CD4-positive, alpha-beta T cell (primary cell): ENCODE data around the gene COL4A2. TPM values are rescaled to one million over a fixed set of nuclear protein-coding genes. Genes with fewer than 3 reads are reported as not detected.

Experiments
- ATAC-seq: fragments of 200-7000 bp; cut with Tn5 transposase; one replicate; pipeline ENCODE4 v1.10.0; 2022; ENCODE audit warnings: mild to moderate bottlenecking; ENCODE audit not compliant: poor library complexity
- CTCF ChIA-PET: fragments of 350-600 bp; sonication (Branson Sonifier 250); formaldehyde crosslinking; loops from one replicate; lab custom pipeline; 2021; ENCODE audit warnings: antibody characterized with exemption, inconsistent platforms; lab: Charles Lee
- POLR2A ChIA-PET: fragments of 350-600 bp; sonication (Branson Sonifier 250); formaldehyde crosslinking; loops from one replicate; lab custom pipeline; 2021; ENCODE audit warnings: antibody characterized with exemption, inconsistent platforms; lab: Charles Lee
- DNase-seq, 14 experiments: peaks; one replicate each; pipeline ENCODE4 v3.0.0-alpha.2; 2013 to 2020; ENCODE audit warnings: mixed read lengths in 2 of 14
- H3K27ac ChIP-seq, 2 donors: one replicate each; pipeline versions ENCODE4 v1.5.1 to v1.7.0; 2013; ENCODE audit warnings: low read length in 2 of 2, low read depth in 1 of 2, mild to moderate bottlenecking in 1 of 2
- H3K27me3 ChIP-seq, 2 experiments: 1 replicate in 1 of 2; 2 replicates in 1 of 2; pipeline versions ENCODE4 v1.6.1 to v1.7.0; 2013; ENCODE audit warnings: low read length in 2 of 2, control low read depth in 1 of 2, mild to moderate bottlenecking in 1 of 2, moderate library complexity in 1 of 2; ENCODE audit not compliant: insufficient read depth in 2 of 2, control insufficient read depth in 1 of 2
- H3K36me3 ChIP-seq: one replicate; pipeline ENCODE4 v1.6.1; 2013; ENCODE audit warnings: low read length, control low read depth; ENCODE audit not compliant: insufficient read depth
- H3K4me1 ChIP-seq: one replicate; pipeline ENCODE4 v1.6.1; 2013; ENCODE audit warnings: low read length, control low read depth; ENCODE audit not compliant: insufficient read depth
- H3K4me3 ChIP-seq: one replicate; pipeline ENCODE4 v1.5.1; 2013; ENCODE audit warnings: mild to moderate bottlenecking, low read length, moderate library complexity
- H3K9me3 ChIP-seq, 2 experiments: 1 replicate in 1 of 2; 2 replicates in 1 of 2; pipeline versions ENCODE4 v1.6.1 to v1.7.0; 2013; ENCODE audit warnings: low read length in 2 of 2, mild to moderate bottlenecking in 2 of 2, control low read depth in 1 of 2, moderate library complexity in 1 of 2; ENCODE audit not compliant: control insufficient read depth in 1 of 2, insufficient read depth in 1 of 2
- H3K27ac Mint-ChIP-seq: one replicate; pipeline ENCODE4 v1.8.0; 2020; ENCODE audit warnings: mixed read lengths
- H3K27me3 Mint-ChIP-seq: one replicate; pipeline ENCODE4 v1.8.0; 2021; ENCODE audit warnings: mixed read lengths
- H3K36me3 Mint-ChIP-seq: one replicate; pipeline ENCODE4 v1.8.0; 2021; ENCODE audit warnings: low read depth, mixed read lengths
- H3K4me1 Mint-ChIP-seq: one replicate; pipeline ENCODE4 v1.8.0; 2021; ENCODE audit warnings: low read depth, mixed read lengths
- H3K4me3 Mint-ChIP-seq: one replicate; pipeline ENCODE4 v1.8.0; 2020; ENCODE audit warnings: mild to moderate bottlenecking, mixed read lengths
- H3K9me3 Mint-ChIP-seq: one replicate; pipeline ENCODE4 v1.8.0; 2020; ENCODE audit warnings: mixed read lengths
- CTCF ChIP-seq: fragments of 200-600 bp; IDR thresholded peaks from one replicate; pipeline ENCODE4 v1.8.0; 2022; ENCODE audit warnings: antibody characterized with exemption, mild to moderate bottlenecking
- intact Hi-C, 2 experiments: fragments of 100-400 bp; cut with DNase I in 1 of 2; cut with micrococcal nuclease in 1 of 2; formaldehyde crosslinking; loops; one replicate each; pipeline versions ENCODE4 v1.15.1 to v1.9.0; 2023 to 2025; cut with DNase I, micrococcal nuclease
- total RNA-seq, 174 experiments: library from RNA in 2 of 174; stranded (reverse) in 2 of 174; gene quantifications; one replicate each; pipeline ENCODE4 v1.2.3 and lab custom pipeline; 2021 to 2026

COL4A2 gene
- total RNA-seq, 2 experiments from 2014 or later: not detected

GRCh38 chr13:110538632-110539031, 231.5 kb downstream of the COL4A2 start:
- Histone ChIP-seq H3K27me3 (no peaks in the 10 kb centered on the region), H3K27ac (no peak overlapping the region), H3K36me3 (no peaks in the 10 kb centered on the region), H3K4me1 (peaks cover 5% of the 10 kb centered on the region), H3K4me3 (no peak overlapping the region), H3K9me3 (no peaks in the 10 kb centered on the region)
- ChIA-PET POLR2A (no interaction called here), CTCF (no interaction called here)
- ATAC-seq (no peak), DNase-seq (no peak)
- H3K27ac Mint-ChIP-seq: no peak overlapping the region
- H3K4me3 Mint-ChIP-seq: no peak overlapping the region
- H3K36me3 Mint-ChIP-seq: no peaks in the 10 kb centered on the region
- no peak for TF ChIP-seq CTCF
- H3K27me3 Mint-ChIP-seq: no peaks in the 10 kb centered on the region
- no peaks in the 10 kb centered on the region for H3K9me3 Mint-ChIP-seq
- intact Hi-C loops: no loop called here
- peaks cover 21% of the 10 kb centered on the region for H3K4me1 Mint-ChIP-seq

DNA sequence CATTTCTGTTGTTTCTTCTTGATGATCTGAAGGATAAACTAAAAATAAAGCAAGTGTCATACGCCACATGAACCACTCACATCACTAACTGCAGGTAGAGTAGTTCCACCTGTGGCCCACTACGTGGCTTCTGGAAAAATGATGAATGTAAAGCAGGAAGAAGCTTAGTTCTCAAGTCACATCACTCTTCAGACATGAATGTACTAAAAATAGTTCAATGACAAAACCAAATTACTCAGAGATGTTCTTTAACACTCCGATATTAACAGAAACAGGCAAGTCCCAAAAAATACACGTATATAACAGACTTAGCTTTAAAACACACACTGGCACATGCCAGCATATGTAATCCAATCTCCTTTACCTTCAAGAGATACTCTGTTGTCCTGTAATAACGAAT, 232.8 kb downstream of the COL4A2 start:
- ATAC-seq (no peak), DNase-seq (no peak)
- POLR2A ChIA-PET: no interaction called here
- peaks cover 5% of the 10 kb centered on the region for H3K4me1 ChIP-seq
- H3K4me3 ChIP-seq: no peak overlapping the region
- H3K36me3 ChIP-seq: no peaks in the 10 kb centered on the region
- no peaks in the 10 kb centered on the region for H3K27me3 Mint-ChIP-seq
- H3K36me3 Mint-ChIP-seq: no peaks in the 10 kb centered on the region
- intact Hi-C loops: no loop called here
- H3K27ac ChIP-seq: no peak overlapping the region
- no peaks in the 10 kb centered on the region for H3K9me3 ChIP-seq
- H3K4me1 Mint-ChIP-seq: peaks cover 21% of the 10 kb centered on the region
- no peaks in the 10 kb centered on the region for H3K9me3 Mint-ChIP-seq
- TF ChIP-seq CTCF: no peak
- CTCF ChIA-PET: no interaction called here
- H3K27ac Mint-ChIP-seq: no peak overlapping the region
- H3K27me3 ChIP-seq: no peaks in the 10 kb centered on the region
- no peak overlapping the region for H3K4me3 Mint-ChIP-seq

DNA sequence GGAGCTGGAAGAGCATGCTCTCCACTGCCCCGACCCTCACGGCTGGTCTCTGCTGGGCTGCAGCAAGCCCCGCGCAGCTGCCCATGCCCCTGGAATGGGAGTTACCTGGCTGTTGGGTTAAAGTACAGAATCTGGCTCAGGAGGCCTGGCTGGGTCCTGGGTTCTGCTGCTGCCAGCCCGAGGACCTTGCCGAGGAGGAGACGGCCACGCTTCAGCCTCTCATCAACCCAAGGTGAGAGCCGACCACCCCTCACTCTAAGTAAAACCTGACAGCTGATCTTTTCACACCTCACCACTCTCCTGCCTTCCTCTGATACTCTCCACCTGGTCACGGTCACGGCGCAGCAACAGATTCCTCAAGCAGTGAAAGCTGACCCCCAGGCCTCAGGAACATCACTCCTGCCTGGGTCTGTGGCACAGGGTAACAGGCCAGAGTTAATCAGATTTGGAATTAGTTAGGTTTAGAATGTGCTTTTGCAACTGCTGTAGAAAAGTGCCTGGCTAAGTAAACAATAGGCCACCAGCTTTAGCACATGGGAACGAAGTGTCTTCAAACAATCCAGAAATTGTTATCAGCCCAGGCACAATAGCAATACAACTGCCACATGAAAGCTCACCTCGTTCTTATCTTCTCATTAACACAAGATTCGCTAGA, 233.9 kb downstream of the COL4A2 start:
- Mint-ChIP-seq H3K27me3 (no peaks in the 10 kb centered on the region), H3K4me1 (peaks cover 19% of the 10 kb centered on the region), H3K36me3 (peaks cover 4% of the 10 kb centered on the region), H3K27ac (no peak overlapping the region), H3K4me3 (no peak overlapping the region), H3K9me3 (no peaks in the 10 kb centered on the region)
- H3K4me3 ChIP-seq: no peak overlapping the region
- CTCF ChIA-PET: no interaction called here
- H3K27ac ChIP-seq: no peak overlapping the region
- DNase-seq (no peak), ATAC-seq (no peak)
- peaks cover 4% of the 10 kb centered on the region for H3K4me1 ChIP-seq
- TF ChIP-seq CTCF: no peak
- no peaks in the 10 kb centered on the region for H3K9me3 ChIP-seq
- intact Hi-C loops: no loop called here
- H3K27me3 ChIP-seq: no peaks in the 10 kb centered on the region
- POLR2A ChIA-PET: no interaction called here
- H3K36me3 ChIP-seq: no peaks in the 10 kb centered on the region
